CD14-positive monocyte (primary cell): ENCODE results near the gene ERGIC1. TPM values are rescaled to one million over a fixed set of nuclear protein-coding genes. Genes with fewer than 3 reads are reported as not detected.

Source experiments
- DNase-seq, 3 donors: peaks; one replicate each; pipeline ENCODE4 v3.0.0-alpha.2; 2011 to 2022
- H2AFZ ChIP-seq: 2 replicates; pipeline ENCODE4 v1.6.0; 2012; ENCODE audit warnings: mild to moderate bottlenecking, low read depth, low read length, inconsistent platforms; ENCODE audit not compliant: insufficient read depth, poor library complexity, severe bottlenecking
- H3K27ac ChIP-seq, 2 donors: 1 replicate in 1 of 2; 2 replicates in 1 of 2; pipeline ENCODE4 v1.5.1; 2012 to 2013; ENCODE audit warnings: low read length in 2 of 2, control low read depth in 1 of 2, inconsistent platforms in 1 of 2, low read depth in 1 of 2, mild to moderate bottlenecking in 1 of 2
- H3K27me3 ChIP-seq, 2 donors: one replicate each; pipeline versions ENCODE4 v1.6.0 to v1.6.1; 2011 to 2013; ENCODE audit warnings: low read length in 2 of 2; ENCODE audit not compliant: control insufficient read depth in 2 of 2, insufficient read depth in 2 of 2
- H3K36me3 ChIP-seq, 2 donors: replicated peaks in 1 of 2; 1 replicate in 1 of 2; 2 replicates in 1 of 2; pipeline versions ENCODE4 v1.5.1 to v1.6.1; 2012 to 2013; ENCODE audit warnings: low read length in 2 of 2, control low read depth in 1 of 2, inconsistent platforms in 1 of 2, mild to moderate bottlenecking in 1 of 2; ENCODE audit not compliant: insufficient read depth in 2 of 2, control insufficient read depth in 1 of 2
- H3K4me1 ChIP-seq, 2 donors: 1 replicate in 1 of 2; 2 replicates in 1 of 2; pipeline versions ENCODE4 v1.5.1 to v1.6.1; 2012 to 2013; ENCODE audit warnings: low read length in 2 of 2, control low read depth in 1 of 2, inconsistent platforms in 1 of 2, mild to moderate bottlenecking in 1 of 2, moderate library complexity in 1 of 2; ENCODE audit not compliant: insufficient read depth in 2 of 2, control insufficient read depth in 1 of 2
- H3K4me2 ChIP-seq: replicated peaks from 2 replicates; pipeline ENCODE3; 2012; ENCODE audit warnings: low read length, moderate library complexity, mild to moderate bottlenecking; ENCODE audit not compliant: poor library complexity, severe bottlenecking; ENCODE audit errors: extremely low read depth
- H3K4me3 ChIP-seq, 3 experiments: fragments of 200-600 bp in 1 of 3; sonication (generic) in 1 of 3; replicated peaks in 1 of 3; 1 replicate in 2 of 3; 2 replicates in 1 of 3; pipeline ENCODE4 v1.5.1; 2011 to 2013; ENCODE audit warnings: low read length in 3 of 3, mild to moderate bottlenecking in 3 of 3, control low read depth in 2 of 3, low read depth in 2 of 3, inconsistent platforms in 1 of 3, moderate library complexity in 1 of 3
- H3K79me2 ChIP-seq: 2 replicates; pipeline ENCODE4 v1.6.0; 2012; ENCODE audit warnings: mild to moderate bottlenecking, control low read depth, inconsistent platforms, low read length, moderate library complexity; ENCODE audit not compliant: insufficient read depth
- H3K9ac ChIP-seq: 2 replicates; pipeline ENCODE4 v1.6.0; 2017; ENCODE audit warnings: low read length, mild to moderate bottlenecking; ENCODE audit not compliant: insufficient read depth, poor library complexity, severe bottlenecking
- H3K9me3 ChIP-seq, 2 donors: replicated peaks in 1 of 2; 1 replicate in 1 of 2; 2 replicates in 1 of 2; pipeline versions ENCODE4 v1.5.1 to v1.6.1; 2012 to 2013; ENCODE audit warnings: low read length in 2 of 2, control low read depth in 1 of 2; ENCODE audit not compliant: control insufficient read depth in 1 of 2, insufficient read depth in 1 of 2
- H4K20me1 ChIP-seq: 2 replicates; pipeline ENCODE4 v1.6.0; 2012; ENCODE audit warnings: mild to moderate bottlenecking, low read length, control low read depth, moderate library complexity; ENCODE audit not compliant: insufficient read depth
- H3K27ac Mint-ChIP-seq, 7 donors: one replicate each; pipeline ENCODE4 v1.8.0; 2020; ENCODE audit warnings: mild to moderate bottlenecking in 7 of 7, mixed read lengths in 7 of 7, moderate library complexity in 6 of 7, inconsistent platforms in 2 of 7
- H3K27me3 Mint-ChIP-seq, 3 donors: one replicate each; pipeline ENCODE4 v1.8.0; 2021 to 2022; ENCODE audit warnings: low read depth in 3 of 3, mild to moderate bottlenecking in 3 of 3, mixed read lengths in 3 of 3, moderate library complexity in 3 of 3, inconsistent platforms in 1 of 3
- H3K36me3 Mint-ChIP-seq, 2 donors: one replicate each; pipeline ENCODE4 v1.8.0; 2020; ENCODE audit warnings: mixed read lengths in 2 of 2, inconsistent platforms in 1 of 2, mild to moderate bottlenecking in 1 of 2
- H3K4me1 Mint-ChIP-seq: one replicate; pipeline ENCODE4 v1.8.0; 2020; ENCODE audit warnings: mild to moderate bottlenecking, mixed read lengths
- H3K4me3 Mint-ChIP-seq, 2 donors: one replicate each; pipeline ENCODE4 v1.8.0; 2020; ENCODE audit warnings: mild to moderate bottlenecking in 2 of 2, mixed read lengths in 2 of 2, moderate library complexity in 1 of 2
- H3K9me3 Mint-ChIP-seq, 7 donors: one replicate each; pipeline ENCODE4 v1.8.0; 2020 to 2022; ENCODE audit warnings: mixed read lengths in 7 of 7, mild to moderate bottlenecking in 6 of 7, moderate library complexity in 6 of 7, inconsistent platforms in 2 of 7
- CTCF ChIP-seq: fragments of 200-600 bp; IDR thresholded peaks from one replicate; pipeline ENCODE4 v1.8.0; 2022; ENCODE audit warnings: antibody characterized with exemption, mild to moderate bottlenecking
- WGBS: methylation state at CpG from one replicate; pipeline ENCODE4 v1.1.5; 2013; ENCODE audit warnings: missing lambda C conversion rate; ENCODE audit not compliant: insufficient coverage; 5-methylcytosine and 5-hydroxymethylcytosine counted together
- intact Hi-C, 2 donors: fragments of 100-400 bp; cut with micrococcal nuclease; formaldehyde crosslinking; loops; one replicate each; pipeline versions ENCODE4 v1.15.0 to v1.15.1; 2023
- polyA plus RNA-seq, 3 donors: library from polyadenylated mRNA; depleted of rRNA in 1 of 3; unstranded in 2 of 3; stranded (reverse) in 1 of 3; fragments of 300-500 nt in 2 of 3; fragments of >200 nt in 1 of 3; fragmentation: Illumina TruSeq in 2 of 3; gene quantifications; 1 replicate in 2 of 3; 2 replicates in 1 of 3; pipeline ENCODE4 v1.2.3, GENCODE V29; 2012 to 2021

Gene ERGIC1
- polyA plus RNA-seq, 3 donors, result 28.3 to 76.2 (median 34.1) TPM

- intact Hi-C loops, result loop anchor here in 1 of 2 donors (5.0 kb wide), 1 partner anchor 36 kb away; no protein-coding TSS in a partner anchor
- Histone ChIP-seq H3K79me2 (no peaks in the 10 kb centered on the region), H3K4me3 (no peak overlapping the region), H3K4me1 (peaks cover 37 to 38% of the 10 kb centered on the region in 2 donors), H3K4me2 (no peak overlapping the region), H3K27ac (peak overlapping the region; percentile 18 to 83), H3K9ac (no peak overlapping the region), H3K9me3 (no peaks in the 10 kb centered on the region), H2AFZ (no peak overlapping the region), H4K20me1 (no peaks in the 10 kb centered on the region), H3K36me3 (no peaks in the 10 kb centered on the region), H3K27me3 (peaks cover 0 to under 1% of the 10 kb centered on the region in 2 donors)
- no peak overlapping the region for H3K4me3 Mint-ChIP-seq
- H3K9me3 Mint-ChIP-seq, result peaks cover 0 to 5% (median 0%) of the 10 kb centered on the region in 7 donors
- WGBS, result 94% methylated on average over 3 of the region's 9 CpGs
- H3K36me3 Mint-ChIP-seq, result peaks cover 29 to 42% of the 10 kb centered on the region in 2 donors
- no peak for TF ChIP-seq CTCF
- H3K4me1 Mint-ChIP-seq, result peaks cover 42% of the 10 kb centered on the region
- DNase-seq, result no peak
- peaks cover 4 to 10% (median 7%) of the 10 kb centered on the region in 3 donors for H3K27me3 Mint-ChIP-seq
- peak overlapping the region in 4 of 7 donors; percentile 41 to 87 (median 51) for H3K27ac Mint-ChIP-seq
These were observed 44.5 kb downstream of the ERGIC1 start for GRCh38 chr5:172878585-172878932.

GRCh38 chr5:172878933-172879752 lies 45.1 kb downstream of the ERGIC1 start:
- H3K9me3 Mint-ChIP-seq, result peaks cover 0 to 5% (median 0%) of the 10 kb centered on the region in 7 donors
- TF ChIP-seq CTCF, result no peak
- peaks cover 4 to 7% (median 7%) of the 10 kb centered on the region in 3 donors for H3K27me3 Mint-ChIP-seq
- no peak for DNase-seq
- Histone ChIP-seq H3K4me2 (no peak overlapping the region), H3K4me3 (no peak overlapping the region), H4K20me1 (no peaks in the 10 kb centered on the region), H3K27ac (peak overlapping the region in 1 of 2 donors; percentile 83), H3K27me3 (no peaks in the 10 kb centered on the region), H3K79me2 (no peaks in the 10 kb centered on the region), H3K9ac (no peak overlapping the region), H3K9me3 (no peaks in the 10 kb centered on the region), H2AFZ (no peak overlapping the region), H3K36me3 (no peaks in the 10 kb centered on the region), H3K4me1 (peaks cover 37 to 39% of the 10 kb centered on the region in 2 donors)
- intact Hi-C loops, result loop anchor here in 1 of 2 donors (5.0 kb wide), 1 partner anchor 37 kb away; no protein-coding TSS in a partner anchor
- peaks cover 32 to 41% of the 10 kb centered on the region in 2 donors for H3K36me3 Mint-ChIP-seq
- WGBS, result 86% methylated on average over 20 of the region's 20 CpGs
- peak overlapping the region in 6 of 7 donors; percentile 17 to 87 (median 64) for H3K27ac Mint-ChIP-seq
- H3K4me3 Mint-ChIP-seq, result no peak overlapping the region
- peaks cover 42% of the 10 kb centered on the region for H3K4me1 Mint-ChIP-seq
